ENCODE data around the gene CFAP77. TPM values are rescaled to one million over a fixed set of nuclear protein-coding genes. Genes with fewer than 3 reads are reported as not detected.

Gene CFAP77
- total RNA-seq, result 10 to 100 TPM in 1 of 6 donors, 1 to 10 TPM in 3, under 1 TPM in 1, not detected in 1; 0.78 to 16.7 (median 2.7) TPM

DNA sequence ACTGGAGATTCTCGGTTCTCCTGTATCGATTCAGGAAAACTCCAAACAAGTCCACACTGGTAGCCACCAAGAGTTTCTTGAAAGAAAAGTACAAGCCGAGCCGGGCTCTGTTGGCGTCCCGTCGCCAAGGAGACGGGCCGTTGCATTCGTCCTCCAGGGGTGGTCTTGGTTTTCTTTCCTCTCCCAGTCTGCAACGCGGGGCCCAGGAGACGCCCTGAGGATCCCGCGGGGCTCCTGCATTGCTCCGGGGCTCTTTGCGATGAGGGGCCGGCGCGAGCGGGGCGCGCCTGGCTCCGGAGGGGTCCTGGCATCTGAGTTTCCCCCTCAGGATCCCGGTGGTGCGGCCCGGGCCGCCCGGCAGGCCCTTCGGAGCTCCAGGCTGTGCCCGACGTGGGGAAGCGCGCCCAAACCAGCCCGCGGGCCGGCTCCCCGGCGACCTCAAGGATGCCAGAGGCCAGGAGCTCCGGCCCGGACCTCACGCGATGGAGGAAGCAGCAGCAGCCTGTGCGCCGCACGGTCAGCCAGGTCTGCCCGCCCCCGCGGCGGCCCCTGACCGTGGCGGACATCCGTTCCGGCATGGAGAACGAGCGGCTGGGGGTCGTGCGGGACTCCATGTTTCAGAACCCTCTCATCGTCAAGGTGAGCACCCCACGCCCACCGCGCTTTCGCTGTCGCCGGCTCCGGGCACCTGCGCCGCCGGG, at the start of gene CFAP77:
Gene CFAP77, plus strand, starts transcription at position 384 of the 701 bp plus-strand sequence. Its CDS starts 61 bp downstream, at position 445.
- peaks cover 0 to 22% (median 8%) of the 10 kb centered on the region in 4 donors for H3K27me3 ChIP-seq
- DNase-seq, result peak; percentile 24 to 92

DNA sequence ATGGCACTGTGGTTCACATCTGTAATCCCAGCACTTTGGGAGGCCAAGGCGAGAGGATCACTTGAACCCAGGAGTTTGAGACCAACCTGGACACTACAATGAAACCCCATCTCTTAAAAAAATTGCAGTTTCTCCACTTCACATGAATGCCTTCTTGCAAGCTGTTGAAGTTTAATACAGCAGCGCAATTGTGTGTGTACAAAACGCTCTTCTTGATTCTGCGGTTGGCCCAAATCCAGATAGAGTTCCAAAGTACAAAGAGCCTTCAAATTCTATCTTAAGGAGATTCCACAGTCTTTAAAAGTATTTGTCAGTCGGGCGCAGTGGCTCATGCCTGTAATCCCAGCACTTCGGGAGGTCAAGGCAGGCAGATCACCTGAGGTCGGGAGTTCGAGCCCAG, 45.9 kb upstream of the CFAP77 start:
- ATAC-seq (ENCODE audit: low FRiP score in 2 of 2), result no peak
- 84 to 90% methylated on average over 9 of the region's 9 CpGs for WGBS, 2 donors

More for the DNA sequence above, at the start of gene CFAP77:
- peak within 1 kb of the TSS in 1 of 4 donors; percentile 21 for H3K27ac ChIP-seq
- H3K36me3 ChIP-seq, result no peaks in the 10 kb centered on the region
- 2 to 6% methylated on average over 10 to 27 of the region's 69 CpGs for WGBS, 2 donors
- ATAC-seq (ENCODE audit: low FRiP score in 2 of 2), result peak in 1 of 2 donors; percentile 80
- H3K9me3 ChIP-seq, result no peaks in the 10 kb centered on the region
- H3K4me3 ChIP-seq, result peak within 1 kb of the TSS; percentile 3 to 56 (median 54)
- peaks cover 26 to 43% (median 34%) of the 10 kb centered on the region in 4 donors for H3K4me1 ChIP-seq
- no peak for TF ChIP-seq EP300 (IDR thresholded peaks at IDR 0.05)
- no peak for TF ChIP-seq POLR2AphosphoS5 (IDR thresholded peaks at IDR 0.05)
- TF ChIP-seq, protein P1, sequence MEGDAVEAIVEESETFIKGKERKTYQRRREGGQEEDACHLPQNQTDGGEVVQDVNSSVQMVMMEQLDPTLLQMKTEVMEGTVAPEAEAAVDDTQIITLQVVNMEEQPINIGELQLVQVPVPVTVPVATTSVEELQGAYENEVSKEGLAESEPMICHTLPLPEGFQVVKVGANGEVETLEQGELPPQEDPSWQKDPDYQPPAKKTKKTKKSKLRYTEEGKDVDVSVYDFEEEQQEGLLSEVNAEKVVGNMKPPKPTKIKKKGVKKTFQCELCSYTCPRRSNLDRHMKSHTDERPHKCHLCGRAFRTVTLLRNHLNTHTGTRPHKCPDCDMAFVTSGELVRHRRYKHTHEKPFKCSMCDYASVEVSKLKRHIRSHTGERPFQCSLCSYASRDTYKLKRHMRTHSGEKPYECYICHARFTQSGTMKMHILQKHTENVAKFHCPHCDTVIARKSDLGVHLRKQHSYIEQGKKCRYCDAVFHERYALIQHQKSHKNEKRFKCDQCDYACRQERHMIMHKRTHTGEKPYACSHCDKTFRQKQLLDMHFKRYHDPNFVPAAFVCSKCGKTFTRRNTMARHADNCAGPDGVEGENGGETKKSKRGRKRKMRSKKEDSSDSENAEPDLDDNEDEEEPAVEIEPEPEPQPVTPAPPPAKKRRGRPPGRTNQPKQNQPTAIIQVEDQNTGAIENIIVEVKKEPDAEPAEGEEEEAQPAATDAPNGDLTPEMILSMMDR (IDR thresholded peaks at IDR 0.05), result no peak
- TF ChIP-seq POLR2A (IDR thresholded peaks at IDR 0.05), result no peak

DNA sequence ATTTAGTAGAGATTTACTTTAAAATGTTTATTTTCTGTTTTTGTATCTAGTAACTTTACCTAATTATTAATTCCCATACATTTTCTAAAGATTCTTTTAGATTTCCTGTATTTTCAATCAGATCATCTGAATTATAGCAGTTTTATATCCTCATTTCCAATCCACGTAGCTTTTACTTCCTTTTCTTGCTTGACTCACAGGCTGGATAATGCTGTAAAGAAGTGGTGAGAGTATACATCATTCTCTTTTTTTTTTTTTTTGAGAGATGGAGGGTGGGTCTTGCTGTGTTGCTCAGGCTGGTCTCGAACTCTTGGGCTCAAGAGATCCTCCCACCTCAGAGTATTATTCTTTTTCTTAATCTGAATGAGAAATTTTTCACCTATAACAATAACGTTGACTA, 44.0 kb upstream of the CFAP77 start:
- no peaks in the 10 kb centered on the region for H3K36me3 ChIP-seq
- no peaks in the 10 kb centered on the region for H3K9me3 ChIP-seq
- no peaks in the 10 kb centered on the region for H3K27me3 ChIP-seq
- no peak overlapping the region for H3K4me3 ChIP-seq
- no peak for TF ChIP-seq POLR2AphosphoS5 (IDR thresholded peaks at IDR 0.05)
- TF ChIP-seq EP300 (IDR thresholded peaks at IDR 0.05), result no peak
- no peak for TF ChIP-seq POLR2A (IDR thresholded peaks at IDR 0.05)
- TF ChIP-seq, protein P1 (IDR thresholded peaks at IDR 0.05), result no peak
- no peak overlapping the region for H3K27ac ChIP-seq
- DNase-seq (no peak), ATAC-seq (ENCODE audit: low FRiP score in 2 of 2) (no peak)
- 60 to 68% methylated on average over 3 of the region's 3 CpGs for WGBS, 2 donors
- H3K4me1 ChIP-seq, result no peaks in the 10 kb centered on the region

More for the DNA sequence above, 45.9 kb upstream of the CFAP77 start:
- Histone ChIP-seq H3K4me1 (no peaks in the 10 kb centered on the region), H3K9me3 (no peaks in the 10 kb centered on the region), H3K27ac (no peak overlapping the region), H3K36me3 (no peaks in the 10 kb centered on the region), H3K4me3 (no peak overlapping the region), H3K27me3 (no peaks in the 10 kb centered on the region)
- no peak for TF ChIP-seq EP300 (IDR thresholded peaks at IDR 0.05)
- TF ChIP-seq, protein P1 (IDR thresholded peaks at IDR 0.05), result no peak
- no peak for TF ChIP-seq POLR2A (IDR thresholded peaks at IDR 0.05)
- no peak for TF ChIP-seq POLR2AphosphoS5 (IDR thresholded peaks at IDR 0.05)
- no peak for DNase-seq

DNA sequence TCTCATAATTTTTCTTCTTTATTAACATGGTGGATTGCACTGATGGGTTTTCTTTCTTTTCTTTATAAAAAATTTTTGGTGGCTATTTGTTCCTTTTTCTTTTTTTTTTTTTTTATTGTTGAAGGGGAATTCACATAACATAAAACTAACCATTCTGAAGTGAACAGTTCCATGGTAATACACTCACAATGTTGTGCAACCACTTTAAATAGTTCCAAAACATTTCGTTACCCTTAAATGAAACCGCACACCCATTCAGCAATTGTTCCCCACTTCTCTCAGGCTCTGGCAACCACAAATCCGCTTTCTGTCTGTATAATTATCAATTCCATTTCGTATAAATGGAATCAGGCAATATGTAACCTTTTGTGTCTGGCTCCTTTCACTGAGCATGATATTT, 43.5 kb upstream of the CFAP77 start:
- no peaks in the 10 kb centered on the region for H3K36me3 ChIP-seq
- DNase-seq (no peak), ATAC-seq (ENCODE audit: low FRiP score in 2 of 2) (no peak)
- peaks cover 0 to 2% (median 0%) of the 10 kb centered on the region in 4 donors for H3K4me1 ChIP-seq
- H3K27me3 ChIP-seq, result no peaks in the 10 kb centered on the region
- no peak overlapping the region for H3K4me3 ChIP-seq
- H3K27ac ChIP-seq, result peak overlapping the region in 1 of 4 donors; percentile 15
- TF ChIP-seq POLR2A (IDR thresholded peaks at IDR 0.05) (no peak), POLR2AphosphoS5 (IDR thresholded peaks at IDR 0.05) (no peak), EP300 (IDR thresholded peaks at IDR 0.05) (no peak)
- TF ChIP-seq, protein P1 (IDR thresholded peaks at IDR 0.05), result no peak
- no peaks in the 10 kb centered on the region for H3K9me3 ChIP-seq
- 82 to 85% methylated on average over 4 of the region's 4 CpGs for WGBS, 2 donors
